Caco-2 (cell line): ENCODE results near the gene GFY. TPM values are rescaled to one million over a fixed set of nuclear protein-coding genes. Genes with fewer than 3 reads are reported as not detected.

ENCODE experiments used
- BruUV-seq: library from RNA; stranded (reverse); fragments of 400-500 nt; replicated peaks from 2 replicates; lab custom pipeline; 2021; lab: Mats Ljungman, UMichigan
- CTCF ChIA-PET: fragments of 300-600 bp; sonication (Branson Sonifier 250); formaldehyde crosslinking; loops from one replicate; lab custom pipeline; 2022; ENCODE audit warnings: antibody characterized with exemption; lab: Charles Lee
- POLR2A ChIA-PET: fragments of 300-600 bp; sonication (Branson Sonifier 250); formaldehyde crosslinking; loops from one replicate; lab custom pipeline; 2022; ENCODE audit warnings: antibody characterized with exemption; lab: Charles Lee
- DNase-seq, 2 experiments: peaks; one replicate each; pipeline versions ENCODE4 v3.0.0 to v3.0.0-alpha.2; 2020 to 2022
- H3K27me3 ChIP-seq: replicated peaks from 2 replicates; pipeline ENCODE4 v1.6.0; 2011; ENCODE audit warnings: low read length; ENCODE audit not compliant: control insufficient read depth, insufficient read depth
- H3K36me3 ChIP-seq: 2 replicates; pipeline ENCODE4 v1.5.1; 2011; ENCODE audit warnings: low read length; ENCODE audit not compliant: control insufficient read depth, insufficient read depth
- H3K4me1 ChIP-seq: fragments of 250-450 bp; sonication (Bioruptor Pico); 2 replicates; pipeline ENCODE4 v1.5.1; 2020; ENCODE audit warnings: mild to moderate bottlenecking
- H3K4me3 ChIP-seq: 2 replicates; pipeline ENCODE4 v1.5.1; 2011; ENCODE audit warnings: low read depth, mild to moderate bottlenecking, control low read depth, low read length
- H3K9me3 ChIP-seq: fragments of 250-450 bp; sonication (Bioruptor Pico); 2 replicates; pipeline ENCODE4 v1.5.1; 2020; ENCODE audit warnings: mild to moderate bottlenecking, moderate library complexity
- H3K27ac Mint-ChIP-seq: one replicate; pipeline ENCODE4 v1.8.0; 2022; ENCODE audit warnings: mixed read lengths; ENCODE audit not compliant: unreplicated experiment
- H3K27me3 Mint-ChIP-seq: one replicate; pipeline ENCODE4 v1.8.0; 2022; ENCODE audit warnings: mixed read lengths; ENCODE audit not compliant: insufficient read depth, unreplicated experiment
- H3K36me3 Mint-ChIP-seq: one replicate; pipeline ENCODE4 v1.8.0; 2022; ENCODE audit warnings: mild to moderate bottlenecking, mixed read lengths; ENCODE audit not compliant: insufficient read depth, unreplicated experiment
- H3K4me1 Mint-ChIP-seq: one replicate; pipeline ENCODE4 v1.8.0; 2022; ENCODE audit warnings: low read depth, mixed read lengths; ENCODE audit not compliant: unreplicated experiment
- H3K4me3 Mint-ChIP-seq: one replicate; pipeline ENCODE4 v1.8.0; 2022; ENCODE audit warnings: mild to moderate bottlenecking, moderate library complexity, mixed read lengths; ENCODE audit not compliant: unreplicated experiment
- H3K9me3 Mint-ChIP-seq: one replicate; pipeline ENCODE4 v1.8.0; 2022; ENCODE audit warnings: mixed read lengths; ENCODE audit not compliant: unreplicated experiment
- intact Hi-C: fragments of 100-400 bp; cut with micrococcal nuclease; formaldehyde crosslinking; loops from one replicate; pipeline ENCODE4 v1.10.0; 2022; ENCODE audit not compliant: unreplicated experiment
- total RNA-seq: library from RNA; stranded (reverse); gene quantifications from 2 replicates; pipeline ENCODE4 v1.2.3, GENCODE V29; 2022
- TF ChIP-seq, protein P1 (sequence below), 2 experiments: fragments of 200-600 bp in 1 of 2; IDR thresholded peaks; 1 replicate in 1 of 2; 2 replicates in 1 of 2; pipeline versions ENCODE4 v1.5.1 to v1.8.0; 2011 to 2022; ENCODE audit warnings: antibody characterized with exemption in 1 of 2, control low read depth in 1 of 2, inconsistent platforms in 1 of 2, low read depth in 1 of 2, low read length in 1 of 2, mild to moderate bottlenecking in 1 of 2, moderate library complexity in 1 of 2; ENCODE audit not compliant: insufficient read depth in 1 of 2, severe bottlenecking in 1 of 2, unreplicated experiment in 1 of 2

GFY gene
- total RNA-seq, 1 experiment from 2014 or later: 0.25 TPM

DNA sequence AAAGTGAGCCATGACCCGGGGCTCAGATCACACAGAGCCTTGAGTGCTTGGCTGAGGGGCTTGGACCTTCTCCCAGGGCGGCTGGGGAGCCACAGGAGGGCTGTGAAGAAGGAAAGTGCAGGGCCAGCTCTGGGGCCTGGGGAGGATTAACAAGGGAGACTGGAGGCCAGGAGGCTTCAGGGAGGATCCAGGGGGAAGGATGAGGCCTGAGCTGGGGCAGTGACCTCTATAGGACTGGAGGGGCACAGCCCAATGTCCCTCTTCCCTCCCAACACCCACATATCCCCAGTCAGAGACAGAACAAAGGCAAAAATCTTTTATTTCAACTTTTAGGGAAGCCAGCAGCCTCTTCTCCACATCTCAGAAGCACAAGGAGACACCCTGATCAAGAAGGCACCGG lies 20.8 kb downstream of the GFY start:
- ChIA-PET CTCF (interaction anchor here (0.7 to 1.5 kb wide), 2 partner anchors 53 to 57 kb away, joined by 5 read pairs; no protein-coding TSS in a partner anchor), POLR2A (no interaction called here)
- no peak for DNase-seq
- Histone ChIP-seq H3K4me3 (no peak overlapping the region), H3K36me3 (peaks cover 5% of the 10 kb centered on the region; the same call in 1 of the 2 replicates), H3K9me3 (no peaks in the 10 kb centered on the region), H3K4me1 (0 out of 2 replicates have a peak, but pooled peaks cover 3% of the 10 kb centered on the region), H3K27me3 (peaks cover 3% of the 10 kb centered on the region)
- H3K27me3 Mint-ChIP-seq: peaks cover 14% of the 10 kb centered on the region
- no peak overlapping the region for H3K4me3 Mint-ChIP-seq
- TF ChIP-seq, protein P1, sequence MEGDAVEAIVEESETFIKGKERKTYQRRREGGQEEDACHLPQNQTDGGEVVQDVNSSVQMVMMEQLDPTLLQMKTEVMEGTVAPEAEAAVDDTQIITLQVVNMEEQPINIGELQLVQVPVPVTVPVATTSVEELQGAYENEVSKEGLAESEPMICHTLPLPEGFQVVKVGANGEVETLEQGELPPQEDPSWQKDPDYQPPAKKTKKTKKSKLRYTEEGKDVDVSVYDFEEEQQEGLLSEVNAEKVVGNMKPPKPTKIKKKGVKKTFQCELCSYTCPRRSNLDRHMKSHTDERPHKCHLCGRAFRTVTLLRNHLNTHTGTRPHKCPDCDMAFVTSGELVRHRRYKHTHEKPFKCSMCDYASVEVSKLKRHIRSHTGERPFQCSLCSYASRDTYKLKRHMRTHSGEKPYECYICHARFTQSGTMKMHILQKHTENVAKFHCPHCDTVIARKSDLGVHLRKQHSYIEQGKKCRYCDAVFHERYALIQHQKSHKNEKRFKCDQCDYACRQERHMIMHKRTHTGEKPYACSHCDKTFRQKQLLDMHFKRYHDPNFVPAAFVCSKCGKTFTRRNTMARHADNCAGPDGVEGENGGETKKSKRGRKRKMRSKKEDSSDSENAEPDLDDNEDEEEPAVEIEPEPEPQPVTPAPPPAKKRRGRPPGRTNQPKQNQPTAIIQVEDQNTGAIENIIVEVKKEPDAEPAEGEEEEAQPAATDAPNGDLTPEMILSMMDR (IDR thresholded peaks at IDR 0.05; ENCODE audit: insufficient read depth in 1 of 2, low read depth in 1 of 2, low read length in 1 of 2, severe bottlenecking in 1 of 2, unreplicated experiment in 1 of 2): no peak
- BruUV-seq: no TSS peak
- H3K36me3 Mint-ChIP-seq: peaks cover 45% of the 10 kb centered on the region
- intact Hi-C loops: no loop called here
- no peak overlapping the region for H3K27ac Mint-ChIP-seq
- H3K4me1 Mint-ChIP-seq: peaks cover 26% of the 10 kb centered on the region
- peaks cover under 1% of the 10 kb centered on the region for H3K9me3 Mint-ChIP-seq

DNA sequence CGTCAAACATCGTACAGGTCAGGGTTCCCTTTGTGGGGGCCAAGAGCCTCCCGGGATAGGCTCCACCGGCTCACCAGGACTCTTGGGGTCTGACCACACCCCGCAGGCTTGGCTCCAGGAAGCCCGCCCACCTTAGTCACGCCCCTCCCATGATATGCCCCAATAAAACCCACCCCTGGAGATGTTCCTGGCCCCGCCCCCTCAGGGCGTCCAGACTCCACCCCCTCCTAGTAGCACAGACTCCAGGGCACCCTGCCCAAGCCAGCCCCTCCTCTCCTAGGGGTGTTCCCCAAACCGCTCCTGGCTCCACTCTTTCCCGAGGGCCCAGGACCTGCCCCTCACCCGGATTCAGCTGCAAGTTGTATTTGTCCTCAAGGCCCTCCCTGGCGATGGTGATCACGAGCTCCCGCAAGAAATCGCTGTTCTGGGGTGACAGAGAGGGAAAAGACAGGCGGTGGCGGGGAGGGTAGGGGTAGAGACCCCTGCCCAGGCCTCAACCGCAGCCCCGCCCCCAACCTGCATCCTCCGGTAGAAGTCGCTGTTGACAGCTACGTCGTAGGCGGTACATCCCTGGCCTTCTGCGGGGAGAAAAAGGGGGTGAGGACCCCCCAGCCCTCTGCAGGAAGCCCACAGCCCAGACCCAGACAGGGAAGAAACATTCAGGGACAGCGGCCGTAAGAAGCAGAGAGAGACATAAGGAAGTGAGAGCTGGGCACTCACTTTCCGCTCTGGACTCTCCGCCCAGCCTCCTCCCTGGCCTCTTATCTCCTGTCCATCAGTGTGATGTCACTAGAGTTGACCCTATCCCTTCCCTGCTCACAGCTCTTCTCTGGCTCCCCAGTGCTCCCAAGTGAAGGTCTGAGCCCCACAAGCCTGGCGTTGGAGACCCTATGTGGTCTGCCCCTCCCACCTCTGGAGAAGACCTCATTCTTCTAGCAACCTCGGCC lies 22.6 kb downstream of the GFY start:
- DNase-seq: peak in 1 of 2 experiments; percentile 66
- POLR2A ChIA-PET: no interaction called here
- BruUV-seq: no TSS peak

DNA sequence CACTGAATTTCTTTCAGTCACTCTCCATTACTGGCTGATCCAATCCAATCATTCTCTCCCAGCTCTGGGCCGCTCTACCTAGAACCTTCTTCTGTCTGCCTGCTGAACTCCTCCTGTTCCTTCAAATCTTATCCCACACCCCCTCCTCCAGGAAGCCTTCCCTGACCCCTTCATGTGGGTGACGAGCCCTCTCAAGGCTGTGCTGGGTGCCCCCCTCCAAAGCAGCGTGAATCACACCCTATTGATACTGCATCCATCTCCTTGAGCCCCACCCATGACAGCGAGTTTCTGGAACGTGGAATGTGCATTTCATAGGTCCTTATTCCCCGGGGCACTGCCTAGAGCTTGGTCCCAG lies 23.2 kb downstream of the GFY start:
- Mint-ChIP-seq H3K4me1 (peaks cover 16% of the 10 kb centered on the region), H3K27me3 (no peaks in the 10 kb centered on the region), H3K36me3 (peaks cover 62% of the 10 kb centered on the region), H3K9me3 (no peaks in the 10 kb centered on the region), H3K4me3 (peak overlapping the region; percentile 11), H3K27ac (peak overlapping the region; percentile 49)
- DNase-seq: no peak
- CTCF ChIA-PET: no interaction called here
- H3K4me1 ChIP-seq: no peaks in the 10 kb centered on the region
- no peaks in the 10 kb centered on the region for H3K9me3 ChIP-seq
- POLR2A ChIA-PET: no interaction called here
- no TSS peak for BruUV-seq
- intact Hi-C loops: no loop called here
- no peak overlapping the region for H3K4me3 ChIP-seq
- H3K27me3 ChIP-seq: no peaks in the 10 kb centered on the region
- H3K36me3 ChIP-seq: peaks cover 5% of the 10 kb centered on the region; the same call in 1 of the 2 replicates
- TF ChIP-seq, protein P1 (IDR thresholded peaks at IDR 0.05; ENCODE audit: insufficient read depth in 1 of 2, low read depth in 1 of 2, low read length in 1 of 2, severe bottlenecking in 1 of 2, unreplicated experiment in 1 of 2): no peak

More for the DNA sequence above, 22.6 kb downstream of the GFY start:
- H3K36me3 ChIP-seq: peaks cover 5% of the 10 kb centered on the region; the same call in 1 of the 2 replicates
- H3K4me1 Mint-ChIP-seq: peaks cover 16% of the 10 kb centered on the region
- TF ChIP-seq, protein P1 (IDR thresholded peaks at IDR 0.05; ENCODE audit: insufficient read depth in 1 of 2, low read depth in 1 of 2, low read length in 1 of 2, severe bottlenecking in 1 of 2, unreplicated experiment in 1 of 2): no peak
- H3K4me1 ChIP-seq: no peaks in the 10 kb centered on the region
- H3K36me3 Mint-ChIP-seq: peaks cover 59% of the 10 kb centered on the region
- intact Hi-C loops: no loop called here
- no peak overlapping the region for H3K4me3 ChIP-seq
- H3K4me3 Mint-ChIP-seq: no peak overlapping the region
- CTCF ChIA-PET: interaction anchor here (0.7 kb wide), 1 partner anchor 12 kb away, joined by 3 read pairs; no protein-coding TSS in a partner anchor
- H3K27me3 ChIP-seq: no peaks in the 10 kb centered on the region
- H3K27me3 Mint-ChIP-seq: peaks cover under 1% of the 10 kb centered on the region
- H3K27ac Mint-ChIP-seq: peak overlapping the region; percentile 49
- no peaks in the 10 kb centered on the region for H3K9me3 Mint-ChIP-seq
- H3K9me3 ChIP-seq: no peaks in the 10 kb centered on the region
